ENCODE measurements around the gene MSI2. TPM values are rescaled to one million over a fixed set of nuclear protein-coding genes. Genes with fewer than 3 reads are reported as not detected.
"Not testable (repeated sequence)": the region's sequence is repeated elsewhere in the genome, so short reads cannot be mapped to it uniquely, and the experiment has no call there.

Gene MSI2
- polyA plus RNA-seq, 3 donors from 2014 or later, result 0.88 to 3.6 (median 2.4) TPM

- Mint-ChIP-seq H3K27ac (peak overlapping the region in 3 of 6 donors; percentile 41 to 74 (median 51)), H3K4me3 (no peak overlapping the region), H3K36me3 (no peaks in the 10 kb centered on the region), H3K9me3 (no peaks in the 10 kb centered on the region), H3K4me1 (peaks cover 61 to 86% of the 10 kb centered on the region in 2 donors), H3K27me3 (ENCODE audit: low read depth in 3 of 3) (peaks cover 0 to 12% (median 7%) of the 10 kb centered on the region in 3 donors)
- no peak for DNase-seq
Measured at GRCh38 chr17:57608369-57609124, 352.2 kb downstream of the MSI2 start.

GRCh38 chr17:57609125-57609877 is 353.0 kb downstream of the MSI2 start:
- Mint-ChIP-seq H3K9me3 (no peaks in the 10 kb centered on the region), H3K4me1 (peaks cover 56 to 79% of the 10 kb centered on the region in 2 donors), H3K27ac (peak overlapping the region in 3 of 6 donors; percentile 7 to 13 (median 8)), H3K4me3 (no peak overlapping the region), H3K36me3 (no peaks in the 10 kb centered on the region), H3K27me3 (ENCODE audit: low read depth in 3 of 3) (peaks cover 0 to 10% (median 4%) of the 10 kb centered on the region in 3 donors)
- no peak for DNase-seq

GRCh38 chr17:57609878-57610270 is 353.6 kb downstream of the MSI2 start:
- peaks cover 56 to 73% of the 10 kb centered on the region in 2 donors for H3K4me1 Mint-ChIP-seq
- H3K9me3 Mint-ChIP-seq, result no peaks in the 10 kb centered on the region
- no peaks in the 10 kb centered on the region for H3K36me3 Mint-ChIP-seq
- peaks cover 0 to 10% (median 4%) of the 10 kb centered on the region in 3 donors for H3K27me3 Mint-ChIP-seq (ENCODE audit: low read depth in 3 of 3)
- H3K27ac Mint-ChIP-seq, result peak overlapping the region in 2 of 6 donors; percentile 13 to 17
- DNase-seq, result no peak
- H3K4me3 Mint-ChIP-seq, result peak overlapping the region in 1 of 5 donors; percentile 33

GRCh38 chr17:57612202-57613071 is 356.1 kb downstream of the MSI2 start:
- Mint-ChIP-seq H3K27me3 (ENCODE audit: low read depth in 3 of 3) (peaks cover 0 to 5% (median 0%) of the 10 kb centered on the region in 3 donors), H3K9me3 (no peaks in the 10 kb centered on the region), H3K4me1 (peaks cover 34 to 50% of the 10 kb centered on the region in 2 donors), H3K36me3 (peaks cover 9 to 10% (median 9%) of the 10 kb centered on the region in 3 donors), H3K27ac (peak overlapping the region in 5 of 6 donors; percentile 82 to 93 (median 86)), H3K4me3 (peak overlapping the region; percentile 17 to 62 (median 24))
- peak; percentile 39 to 70 (median 50) for DNase-seq

- H3K27ac Mint-ChIP-seq, result no peak overlapping the region
- no peak overlapping the region for H3K4me3 Mint-ChIP-seq
- peaks cover 9 to 10% (median 10%) of the 10 kb centered on the region in 3 donors for H3K36me3 Mint-ChIP-seq
- DNase-seq, result no peak
- peaks cover 34 to 35% of the 10 kb centered on the region in 2 donors for H3K4me1 Mint-ChIP-seq
- H3K9me3 Mint-ChIP-seq, result no peaks in the 10 kb centered on the region
- peaks cover under 1 to 3% (median 3%) of the 10 kb centered on the region in 3 donors for H3K27me3 Mint-ChIP-seq (ENCODE audit: low read depth in 3 of 3)
Measured at GRCh38 chr17:57614742-57615141, 358.4 kb downstream of the MSI2 start.

- DNase-seq, result no peak
- no peak overlapping the region for H3K4me3 Mint-ChIP-seq
- peaks cover 9 to 10% (median 10%) of the 10 kb centered on the region in 3 donors for H3K36me3 Mint-ChIP-seq
- peaks cover 3% of the 10 kb centered on the region in 3 donors for H3K27me3 Mint-ChIP-seq (ENCODE audit: low read depth in 3 of 3)
- H3K27ac Mint-ChIP-seq, result no peak overlapping the region
- no peaks in the 10 kb centered on the region for H3K9me3 Mint-ChIP-seq
- peaks cover 25 to 32% of the 10 kb centered on the region in 2 donors for H3K4me1 Mint-ChIP-seq
Measured at GRCh38 chr17:57615836-57616757, 359.8 kb downstream of the MSI2 start.

- Mint-ChIP-seq H3K4me1 (peaks cover 14 to 21% of the 10 kb centered on the region in 2 donors), H3K36me3 (peaks cover 9 to 10% (median 10%) of the 10 kb centered on the region in 3 donors), H3K27ac (no peak overlapping the region), H3K4me3 (no peak overlapping the region), H3K27me3 (ENCODE audit: low read depth in 3 of 3) (peaks cover 3% of the 10 kb centered on the region in 3 donors), H3K9me3 (no peaks in the 10 kb centered on the region)
- no peak for DNase-seq
Measured at GRCh38 chr17:57617218-57617617, 360.9 kb downstream of the MSI2 start.

GRCh38 chr17:57619061-57619937 is 363.0 kb downstream of the MSI2 start:
- H3K4me1 Mint-ChIP-seq, result peaks cover 5 to 10% of the 10 kb centered on the region in 2 donors
- no peak for DNase-seq
- H3K27me3 Mint-ChIP-seq (ENCODE audit: low read depth in 3 of 3), result peaks cover 3 to 7% (median 3%) of the 10 kb centered on the region in 3 donors
- no peak overlapping the region for H3K4me3 Mint-ChIP-seq
- peaks cover 9 to 14% (median 14%) of the 10 kb centered on the region in 3 donors for H3K36me3 Mint-ChIP-seq
- H3K9me3 Mint-ChIP-seq, result no peaks in the 10 kb centered on the region
- no peak overlapping the region for H3K27ac Mint-ChIP-seq

GRCh38 chr17:57620576-57620975 is 364.3 kb downstream of the MSI2 start:
- H3K36me3 Mint-ChIP-seq, result peaks cover 9 to 14% (median 11%) of the 10 kb centered on the region in 3 donors
- no peak overlapping the region for H3K4me3 Mint-ChIP-seq
- H3K27me3 Mint-ChIP-seq (ENCODE audit: low read depth in 3 of 3), result peaks cover 3 to 9% (median 3%) of the 10 kb centered on the region in 3 donors
- peaks cover 0 to 12% of the 10 kb centered on the region in 2 donors for H3K4me1 Mint-ChIP-seq
- H3K9me3 Mint-ChIP-seq, result no peaks in the 10 kb centered on the region
- no peak for DNase-seq
- no peak overlapping the region for H3K27ac Mint-ChIP-seq

- peaks cover 0 to 12% of the 10 kb centered on the region in 2 donors for H3K4me1 Mint-ChIP-seq
- not testable (repeated sequence) for DNase-seq; H3K27me3 Mint-ChIP-seq (ENCODE audit: low read depth in 3 of 3); H3K36me3 Mint-ChIP-seq; H3K4me3 Mint-ChIP-seq; H3K27ac Mint-ChIP-seq; H3K9me3 Mint-ChIP-seq
Measured at GRCh38 chr17:57621791-57622190, 365.5 kb downstream of the MSI2 start.

GRCh38 chr17:57622306-57622682 is 366.0 kb downstream of the MSI2 start:
- peaks cover 0 to 6% (median 4%) of the 10 kb centered on the region in 3 donors for H3K36me3 Mint-ChIP-seq
- no peak for DNase-seq
- H3K27ac Mint-ChIP-seq, result no peak overlapping the region
- H3K4me1 Mint-ChIP-seq, result peaks cover 0 to 12% of the 10 kb centered on the region in 2 donors
- peaks cover 3 to 6% (median 3%) of the 10 kb centered on the region in 3 donors for H3K27me3 Mint-ChIP-seq (ENCODE audit: low read depth in 3 of 3)
- no peaks in the 10 kb centered on the region for H3K9me3 Mint-ChIP-seq
- no peak overlapping the region for H3K4me3 Mint-ChIP-seq

All from immature natural killer cell (primary cell).